K562 (cell line): Measurements from ENCODE around the gene MYOT. TPM values are rescaled to one million over a fixed set of nuclear protein-coding genes. Genes with fewer than 3 reads are reported as not detected.

ENCODE experiments used
- ARID1B ChIP-seq: fragments of 450-650 bp; IDR thresholded peaks from 2 replicates; pipeline ENCODE4 v1.6.1; 2016; ENCODE audit warnings: antibody characterized with exemption, mild to moderate bottlenecking, inconsistent platforms
- CLOCK ChIP-seq: fragments of 250-450 bp; sonication (Bioruptor Pico); IDR thresholded peaks from 2 replicates; pipeline ENCODE4 v1.4.0; 2020; ENCODE audit warnings: mild to moderate bottlenecking, moderate library complexity, borderline replicate concordance
- DDX20 ChIP-seq: fragments of 450-650 bp; IDR thresholded peaks from 2 replicates; pipeline ENCODE4 v1.6.1; 2016; ENCODE audit warnings: missing genetic modification characterization, low read depth, mild to moderate bottlenecking, missing compliant biosample characterization, moderate library complexity
- FOXP1 ChIP-seq: sonication (generic); formaldehyde crosslinking; IDR thresholded peaks from 2 replicates; pipeline ENCODE4 v1.8.0; 2022; ENCODE audit warnings: mild to moderate bottlenecking, missing genetic modification reagents
- HDAC1 ChIP-seq, 2 experiments: fragments of 450-650 bp; IDR thresholded peaks; 2 replicates each; pipeline ENCODE4 v1.6.1; 2016 to 2017; ENCODE audit warnings: inconsistent platforms in 1 of 2, mild to moderate bottlenecking in 1 of 2, moderate library complexity in 1 of 2
- HDGF ChIP-seq: fragments of 450-650 bp; IDR thresholded peaks from 2 replicates; pipeline ENCODE4 v1.6.1; 2016
- MCM3 ChIP-seq: fragments of 450-650 bp; IDR thresholded peaks from 2 replicates; pipeline ENCODE4 v1.6.1; 2016
- MTA3 ChIP-seq: fragments of 450-650 bp; formaldehyde crosslinking; IDR thresholded peaks from 2 replicates; pipeline ENCODE4 v1.6.1; 2017; ENCODE audit warnings: mild to moderate bottlenecking, borderline replicate concordance
- POLR2A ChIP-seq: fragments of 450-650 bp; conservative IDR thresholded peaks from 2 replicates; pipeline ENCODE4 v1.6.1; 2016
- SMARCC2 ChIP-seq: fragments of 450-650 bp; IDR thresholded peaks from 2 replicates; pipeline ENCODE4 v1.6.1; 2017; ENCODE audit warnings: antibody characterized with exemption, moderate library complexity, mild to moderate bottlenecking, low read depth
- STAG1 ChIP-seq: sonication (generic); formaldehyde crosslinking; IDR thresholded peaks from 2 replicates; pipeline ENCODE4 v1.5.0; 2020; ENCODE audit warnings: missing genetic modification reagents, borderline replicate concordance
- STAT5A ChIP-seq: IDR thresholded peaks from 2 replicates; pipeline ENCODE4 v1.6.1; 2012; ENCODE audit warnings: low read length, inconsistent platforms, borderline replicate concordance
- STAT6 ChIP-seq: sonication (generic); formaldehyde crosslinking; IDR thresholded peaks from 2 replicates; pipeline ENCODE4 v1.8.1; 2023; ENCODE audit warnings: mild to moderate bottlenecking, missing genetic modification reagents
- ZBTB34 ChIP-seq: fragments of 250-450 bp; sonication (Bioruptor Pico); IDR thresholded peaks from 2 replicates; pipeline ENCODE4 v1.8.0; 2021; ENCODE audit warnings: mild to moderate bottlenecking, moderate library complexity
- ZKSCAN8 ChIP-seq: fragments of 200-800 bp; sonication (Bioruptor generic); IDR thresholded peaks from 2 replicates; pipeline ENCODE4 v1.6.1; 2016; ENCODE audit warnings: missing genetic modification characterization, missing compliant biosample characterization
- ZNF12 ChIP-seq: sonication (generic); formaldehyde crosslinking; IDR thresholded peaks from 2 replicates; pipeline ENCODE4 v1.4.0; 2020; ENCODE audit warnings: mild to moderate bottlenecking, missing genetic modification reagents
- ZNF311 ChIP-seq: fragments of 250-450 bp; sonication (Bioruptor Pico); IDR thresholded peaks from 2 replicates; pipeline ENCODE4 v1.4.0; 2020; ENCODE audit warnings: mild to moderate bottlenecking, moderate library complexity
- ZNF512 ChIP-seq: IDR thresholded peaks from 2 replicates; pipeline ENCODE4 v1.6.1; 2016; ENCODE audit warnings: missing genetic modification characterization, missing compliant biosample characterization
- ZNF57 ChIP-seq: fragments of 450-650 bp; formaldehyde crosslinking; IDR thresholded peaks from 2 replicates; pipeline ENCODE4 v1.4.0; 2020; ENCODE audit warnings: mild to moderate bottlenecking, moderate library complexity
- ZNF644 ChIP-seq: fragments of 200-800 bp; sonication (Bioruptor generic); IDR thresholded peaks from 2 replicates; pipeline ENCODE4 v1.6.1; 2016; ENCODE audit warnings: low read depth, missing genetic modification characterization, missing compliant biosample characterization
- polyA plus RNA-seq, 8 experiments: library from polyadenylated mRNA; depleted of rRNA in 4 of 8; stranded (reverse) in 5 of 8; unstranded in 3 of 8; fragments of >200 nt; fragmentation: Nextera tagmentation in 2 of 8; fragmentation: Illumina TruSeq in 1 of 8; extraction: Ambion mirVana in 2 of 8; extraction: Trizol in 1 of 8; gene quantifications; 2 replicates each; pipeline versions ENCODE4 v1.2.1 to v1.2.3, GENCODE V29; 2011 to 2014; ENCODE audit warnings: inconsistent platforms in 1 of 8, missing spikeins in 1 of 8
- total RNA-seq, 7 experiments: library from RNA; depleted of rRNA in 6 of 7; stranded (reverse); fragments of >200 nt in 6 of 7; fragmentation: Illumina TruSeq in 2 of 7; extraction: Trizol in 2 of 7; gene quantifications; 2 replicates each; pipeline versions ENCODE4 v1.2.1 to v1.2.3, GENCODE V29; 2011 to 2021; ENCODE audit warnings: low replicate concordance in 1 of 7

MYOT gene
- total and polyA plus RNA-seq, 9 of the 15 experiments (the other 6 are each of a cell fraction or from before 2014, with no cell fraction given): 0.24 to 0.38 TPM; not detected in 7

- TF ChIP-seq ZNF512 (tag) (no peak), MTA3 (peak; percentile 76; the same call in 1 of the 2 replicates), POLR2A (peak; percentile 93), DDX20 (tag) (no peak), SMARCC2 (no peak), CLOCK (CRISPR knock-in tag) (no peak), ZNF644 (peak; percentile 75; the same call in 1 of the 2 replicates), HDGF (peak; percentile 98), ZNF12 (CRISPR knock-in tag) (peak; percentile 92), FOXP1 (CRISPR knock-in tag) (peak; percentile 64; the same call in 1 of the 2 replicates), HDAC1 (IDR thresholded peaks at IDR 0.05) (peak in 1 of 2 experiments; percentile 61; a peak in 3 of 4 replicates), ZNF57 (CRISPR knock-in tag) (no peak), ZBTB34 (peak; percentile 65; the same call in 1 of the 2 replicates), ZKSCAN8 (CRISPR knock-in tag) (no peak), STAT5A (no peak), STAT6 (CRISPR knock-in tag) (no peak), ARID1B (0 out of 2 replicates have a peak, but pooled peaks have one; percentile 21), ZNF311 (CRISPR knock-in tag) (no peak), STAG1 (CRISPR knock-in tag) (no peak), MCM3 (no peak)
Measured at GRCh38 chr5:137888863-137889759, 21.5 kb downstream of the MYOT start, which contains the start of gene PKD2L2 (continued).
